Keratinocyte (primary cell): ENCODE measurements around the gene LATS2.

Source experiments
- CTCF ChIP-seq, 3 experiments: IDR thresholded peaks in 1 of 3; conservative IDR thresholded peaks in 1 of 3; optimal IDR thresholded peaks in 1 of 3; 2 replicates in 2 of 3; 3 replicates in 1 of 3; pipeline versions ENCODE3 to v1.5.1; 2011; ENCODE audit warnings: low read length in 3 of 3, mild to moderate bottlenecking in 3 of 3, moderate library complexity in 2 of 3, control low read depth in 1 of 3, inconsistent platforms in 1 of 3; ENCODE audit not compliant: insufficient read depth in 2 of 3; ENCODE audit errors: extremely low read depth in 1 of 3
- EZH2 ChIP-seq: IDR thresholded peaks from one replicate; pipeline ENCODE4 v1.6.1; 2012; ENCODE audit warnings: inconsistent platforms, mild to moderate bottlenecking, low read length, moderate library complexity

GRCh38 chr13:20991741-20992520 is 69.5 kb downstream of the LATS2 start:
- no peak for TF ChIP-seq CTCF (optimal IDR thresholded peaks at IDR 0.05 in 1 of 3, IDR thresholded peaks at IDR 0.05 in 1 of 3, conservative IDR thresholded peaks at IDR 0.05 in 1 of 3; ENCODE audit: extremely low read depth in 1 of 3, insufficient read depth in 2 of 3, low read length in 3 of 3)
- no peak for TF ChIP-seq EZH2
